Stimulated activated CD4-positive, alpha-beta T cell treated with anti-CD3 and anti-CD28 coated beads, Interleukin-15, amount 100 ng/mL, for 48 hours (primary cell): ENCODE measurements around the gene CEBPA.

Experiments
- DNase-seq, 2 donors: peaks; one replicate each; pipeline ENCODE4 v3.0.0-alpha.2; 2020; ENCODE audit warnings: low read depth in 2 of 2

CEBPA gene

DNA sequence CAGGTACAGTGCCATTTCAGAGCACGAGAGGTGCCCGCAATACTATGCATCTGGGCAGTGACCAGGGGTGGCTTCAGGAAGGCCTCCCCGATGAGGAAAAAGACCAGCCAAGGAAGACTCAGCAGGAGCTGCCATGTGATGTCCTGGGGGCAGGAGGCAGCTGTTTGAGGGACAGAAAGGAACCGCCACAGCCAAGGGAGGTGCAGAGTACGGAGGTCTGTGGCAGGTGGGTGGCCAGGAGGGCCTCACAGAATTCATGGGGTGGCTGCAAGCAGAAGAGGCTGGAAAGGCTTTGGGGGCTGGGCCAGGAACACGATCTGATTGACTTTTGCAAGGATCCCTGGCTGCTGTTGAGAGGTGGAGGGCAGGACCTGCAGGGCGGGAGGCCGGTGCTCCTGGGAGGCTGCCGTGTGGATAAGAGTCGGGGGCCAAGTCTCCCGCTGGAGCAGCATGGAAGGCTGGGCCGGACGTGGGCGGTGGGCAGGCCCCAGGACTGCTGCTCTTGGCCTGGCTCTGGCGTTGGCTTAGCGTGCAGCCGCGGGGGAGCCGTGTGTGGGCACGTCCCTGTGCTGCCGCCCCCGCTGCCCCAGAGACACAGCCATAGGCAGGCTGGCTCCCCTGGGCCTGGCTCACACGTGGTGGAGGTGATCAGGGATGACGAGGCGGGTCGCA is 29.1 kb downstream of the CEBPA start:
- DNase-seq: no peak

DNA sequence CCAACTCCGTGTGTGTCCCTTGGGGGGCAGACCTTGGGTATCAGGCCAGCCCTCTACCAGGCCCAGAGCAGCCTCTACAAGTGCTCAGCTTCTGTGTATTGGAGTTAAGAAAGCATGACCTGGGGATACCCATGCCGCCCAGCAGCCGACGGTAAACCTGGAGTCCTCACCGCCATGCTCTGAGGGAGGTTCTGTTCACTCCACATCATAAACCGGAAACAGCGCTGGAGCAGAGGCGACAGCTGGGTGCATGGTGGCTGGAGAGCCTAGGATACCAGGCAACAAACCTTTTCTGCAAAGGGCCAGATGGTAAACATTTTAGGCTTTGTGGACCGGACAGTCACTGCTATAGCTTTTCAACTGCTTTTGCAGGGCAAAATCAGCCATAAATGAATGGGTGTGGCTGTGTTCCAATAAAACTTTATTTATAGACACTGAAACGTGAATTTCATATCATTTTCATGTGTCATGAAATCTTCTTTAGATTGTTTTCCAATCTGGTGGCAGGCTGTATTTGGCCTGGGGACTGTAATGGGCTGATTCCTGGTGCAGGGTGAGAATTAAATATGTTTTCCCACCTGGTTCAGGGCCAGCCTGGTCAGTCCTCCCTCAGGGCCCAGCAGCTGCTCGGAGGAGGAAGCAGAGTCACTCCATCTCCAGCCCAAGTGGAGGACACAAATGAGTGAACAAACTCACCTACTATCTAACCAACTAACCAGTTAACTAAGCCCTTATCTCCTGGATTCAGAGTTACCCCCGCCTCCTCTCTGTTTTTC is 30.9 kb downstream of the CEBPA start:
- DNase-seq: no peak

DNA sequence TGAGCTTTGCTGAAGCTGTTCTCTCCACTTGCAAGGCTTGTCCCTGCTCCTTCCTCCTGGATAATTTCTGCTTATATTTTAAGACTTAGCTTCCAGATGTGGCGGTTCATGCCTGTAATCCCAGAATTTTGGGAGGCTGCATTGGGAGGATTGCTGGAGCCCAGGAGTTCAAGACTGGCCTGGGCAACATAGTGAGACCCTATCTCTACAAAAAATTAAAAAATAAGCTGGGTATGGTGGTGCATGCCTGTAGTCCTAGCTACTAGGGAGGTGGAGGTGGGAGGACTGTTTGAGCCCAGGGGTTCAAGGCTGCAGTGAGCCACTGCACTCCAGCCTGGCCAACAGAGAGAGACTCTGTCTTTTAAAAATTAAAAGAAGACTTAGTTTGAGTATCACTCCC is 31.6 kb downstream of the CEBPA start:
- no peak for DNase-seq

DNA sequence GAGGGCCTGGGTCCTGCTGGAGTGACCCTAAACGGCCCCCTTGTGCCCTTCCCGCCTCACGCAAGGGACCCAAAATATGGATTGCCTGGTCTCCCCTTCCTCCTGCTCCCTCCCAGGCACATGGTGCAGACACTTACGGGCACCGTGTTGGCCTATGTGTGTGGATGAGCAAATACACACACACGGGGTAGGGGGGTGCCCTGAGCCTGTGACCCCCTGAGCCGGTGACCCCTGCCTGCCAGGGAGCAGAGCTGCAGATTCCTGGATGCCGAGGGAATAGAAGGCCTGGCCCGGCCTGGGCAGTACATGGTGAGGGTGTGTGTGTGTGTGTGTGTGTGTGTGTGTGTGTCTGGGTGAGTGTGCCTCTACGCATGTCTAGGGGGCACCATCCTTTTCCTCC is 33.3 kb downstream of the CEBPA start:
- no peak for DNase-seq

DNA sequence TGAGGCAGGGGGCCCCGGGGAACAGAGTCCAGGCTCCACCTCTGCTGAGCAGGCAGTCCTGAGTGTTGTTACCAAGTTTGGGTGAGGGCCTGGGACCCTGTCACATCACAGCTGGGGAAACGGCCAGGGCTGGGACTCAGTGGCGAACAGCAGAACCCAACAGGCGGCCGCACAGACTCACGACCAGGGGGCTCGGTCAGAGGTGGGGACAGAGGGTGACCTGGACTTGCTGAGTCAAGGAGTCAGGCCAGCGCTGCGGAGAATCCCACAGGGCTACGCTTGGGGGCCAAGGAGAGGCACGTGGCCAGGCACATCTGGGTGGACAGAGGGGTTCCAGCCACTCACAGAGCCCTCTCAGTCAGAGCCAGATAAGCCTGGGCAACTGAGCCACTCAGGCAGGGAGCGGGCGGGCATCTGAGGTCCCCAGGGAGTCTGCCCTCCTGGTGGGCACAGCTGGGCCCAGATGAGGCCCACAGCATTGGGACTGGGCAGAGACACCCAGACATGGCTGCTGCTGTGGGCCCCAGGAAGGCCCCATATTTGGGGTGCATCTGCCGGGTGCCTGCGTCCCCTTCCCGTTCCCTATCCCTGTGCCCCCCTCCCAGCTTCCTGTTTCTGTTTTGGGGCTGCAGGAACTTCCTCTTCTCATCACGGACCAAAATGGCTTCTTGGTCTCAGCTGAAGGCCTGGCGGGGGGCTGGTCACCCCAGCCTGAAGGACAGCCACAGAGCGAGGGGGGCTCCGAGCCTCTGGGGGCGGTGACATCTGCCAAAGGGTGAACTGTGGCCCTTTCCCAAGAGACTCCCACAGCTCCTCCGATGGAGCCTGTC is 34.0 kb downstream of the CEBPA start:
- DNase-seq: no peak

DNA sequence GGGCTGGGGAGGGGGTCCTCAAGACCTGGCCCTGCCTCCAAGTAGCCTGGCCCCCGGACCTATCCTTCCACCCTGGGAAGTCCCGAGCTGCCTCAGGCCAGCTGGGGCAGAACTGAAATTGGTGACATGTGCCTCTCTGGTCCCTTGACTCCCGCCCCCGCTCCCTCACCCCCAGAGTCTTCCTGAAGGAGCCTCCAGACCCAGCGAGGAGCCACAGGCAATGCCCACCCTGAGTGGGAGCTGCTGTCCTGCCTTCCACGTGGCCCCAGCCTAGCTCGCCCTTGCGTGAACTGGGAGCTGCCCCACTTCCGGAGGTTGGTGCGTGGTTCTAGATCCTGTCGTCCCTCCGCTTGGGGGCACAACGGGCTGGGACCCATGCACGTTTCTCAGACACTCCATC is 34.6 kb downstream of the CEBPA start:
- no peak for DNase-seq

DNA sequence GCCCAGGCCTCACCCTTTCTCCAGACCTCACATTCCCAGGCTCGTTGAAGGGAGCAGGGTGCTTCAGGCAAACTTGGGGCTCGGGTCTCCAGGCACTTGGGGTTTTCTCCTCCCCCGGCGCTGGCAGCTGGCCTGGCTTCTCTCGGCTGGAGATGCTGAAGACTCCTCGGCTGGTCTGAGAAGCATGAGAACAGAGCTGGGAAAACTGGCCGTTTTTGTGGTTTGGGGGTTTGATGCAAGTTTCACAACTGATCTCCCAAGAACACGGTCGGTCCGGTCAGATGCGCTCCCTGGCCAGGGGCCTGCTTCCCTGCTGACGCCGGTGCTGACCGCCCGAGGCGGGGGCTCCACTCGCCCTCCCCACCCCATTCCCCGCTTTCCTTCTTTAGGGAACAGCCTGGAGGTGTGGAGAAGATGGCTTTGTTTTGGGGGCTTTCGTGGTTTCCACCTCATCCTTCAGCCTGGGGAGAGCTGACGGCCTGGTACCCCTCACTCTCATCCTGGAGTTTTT is 35.3 kb downstream of the CEBPA start:
- DNase-seq: no peak

DNA sequence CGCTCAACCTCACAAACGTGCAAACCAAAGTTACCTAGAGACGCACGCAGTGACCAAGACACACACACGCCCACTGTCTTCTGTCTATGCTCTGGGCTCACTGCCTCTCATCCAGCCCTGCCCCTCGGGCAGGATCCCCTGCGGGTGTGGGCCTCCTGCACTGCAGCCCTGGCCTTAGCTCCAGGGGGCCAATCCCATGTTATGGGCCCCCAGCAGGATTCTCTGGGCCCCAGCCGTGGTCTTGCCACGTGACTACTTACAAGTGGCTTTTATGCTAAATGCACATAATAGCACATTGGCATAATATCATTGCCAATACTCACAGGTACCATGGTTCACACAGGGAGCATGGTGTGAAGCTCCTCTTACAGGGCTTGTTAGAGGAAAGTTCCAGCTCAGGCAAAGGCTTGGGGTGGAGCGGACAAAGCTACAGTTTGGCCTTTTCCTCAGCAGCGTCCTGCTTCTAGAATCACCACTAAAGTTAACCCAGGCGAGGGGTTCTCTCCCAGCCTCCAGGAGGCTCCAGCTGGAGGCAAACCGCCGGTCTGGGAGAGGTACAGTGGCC is 37.4 kb downstream of the CEBPA start:
- no peak for DNase-seq

DNA sequence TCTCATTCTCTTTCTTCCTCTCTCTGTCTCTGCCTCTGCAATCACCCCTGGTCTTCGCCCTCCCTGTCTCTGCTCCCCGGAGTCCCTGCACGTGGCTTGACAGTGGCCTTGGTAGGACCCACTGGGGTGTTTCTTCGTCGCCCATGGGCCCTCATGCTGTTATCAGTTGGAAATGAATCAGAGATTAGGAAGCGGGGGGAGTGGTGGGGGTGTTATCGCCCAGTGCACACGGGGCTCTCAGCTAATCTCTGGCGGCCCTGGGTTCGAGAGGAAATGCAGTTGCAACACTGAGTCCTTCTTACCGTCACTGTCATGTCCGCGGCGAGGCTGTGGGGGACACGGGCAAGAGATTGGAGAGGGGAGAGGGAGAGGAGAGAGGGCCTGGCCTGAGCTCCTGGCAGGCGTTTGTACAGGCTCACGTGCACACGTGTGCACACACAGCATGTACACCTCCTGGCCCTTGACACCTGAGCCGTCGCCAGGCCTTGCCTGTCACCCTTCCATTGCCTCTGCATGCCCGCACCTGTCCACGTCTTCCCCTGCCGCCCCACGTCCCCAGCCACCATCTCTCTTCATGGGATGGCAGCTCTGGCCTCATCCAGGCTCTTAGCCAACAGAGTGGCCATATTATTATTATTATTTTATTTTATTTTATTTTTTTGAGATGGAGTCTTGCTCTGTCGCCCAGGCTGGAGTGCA is 38.9 kb downstream of the CEBPA start:
- DNase-seq: no peak

DNA sequence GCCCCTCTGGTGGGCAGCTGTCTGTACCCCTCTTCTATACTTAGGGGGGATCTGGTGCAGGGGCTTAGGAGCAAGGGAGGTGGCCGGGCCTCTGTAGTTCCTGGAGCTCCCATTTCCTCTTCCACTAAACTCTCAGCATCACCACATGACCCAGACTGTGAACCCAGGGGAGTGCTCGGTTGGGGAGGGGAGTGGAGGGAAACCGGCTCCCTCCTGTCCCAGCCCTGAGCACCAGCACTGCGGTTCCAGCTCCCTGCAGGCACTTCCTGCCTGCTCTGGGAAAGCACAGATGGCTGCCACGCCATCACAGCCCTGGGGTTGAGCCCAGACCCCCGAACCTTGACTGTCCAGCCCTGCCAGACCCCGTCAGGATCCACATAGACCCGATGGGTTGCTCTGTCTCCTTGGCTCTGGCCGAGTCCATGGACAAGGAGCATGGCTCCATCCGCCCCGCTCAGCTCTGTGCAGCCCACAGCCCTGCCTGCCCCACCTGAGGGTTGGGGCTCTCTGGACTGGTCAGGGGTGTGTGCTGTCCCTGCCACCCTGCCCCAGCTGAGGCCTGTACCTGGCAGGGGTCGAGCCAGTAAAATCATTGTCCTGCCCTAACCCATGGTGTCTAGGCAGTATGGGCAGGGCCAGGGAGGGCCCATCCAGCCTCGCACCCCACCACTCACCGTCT is 40.7 kb downstream of the CEBPA start:
- no peak for DNase-seq

DNA sequence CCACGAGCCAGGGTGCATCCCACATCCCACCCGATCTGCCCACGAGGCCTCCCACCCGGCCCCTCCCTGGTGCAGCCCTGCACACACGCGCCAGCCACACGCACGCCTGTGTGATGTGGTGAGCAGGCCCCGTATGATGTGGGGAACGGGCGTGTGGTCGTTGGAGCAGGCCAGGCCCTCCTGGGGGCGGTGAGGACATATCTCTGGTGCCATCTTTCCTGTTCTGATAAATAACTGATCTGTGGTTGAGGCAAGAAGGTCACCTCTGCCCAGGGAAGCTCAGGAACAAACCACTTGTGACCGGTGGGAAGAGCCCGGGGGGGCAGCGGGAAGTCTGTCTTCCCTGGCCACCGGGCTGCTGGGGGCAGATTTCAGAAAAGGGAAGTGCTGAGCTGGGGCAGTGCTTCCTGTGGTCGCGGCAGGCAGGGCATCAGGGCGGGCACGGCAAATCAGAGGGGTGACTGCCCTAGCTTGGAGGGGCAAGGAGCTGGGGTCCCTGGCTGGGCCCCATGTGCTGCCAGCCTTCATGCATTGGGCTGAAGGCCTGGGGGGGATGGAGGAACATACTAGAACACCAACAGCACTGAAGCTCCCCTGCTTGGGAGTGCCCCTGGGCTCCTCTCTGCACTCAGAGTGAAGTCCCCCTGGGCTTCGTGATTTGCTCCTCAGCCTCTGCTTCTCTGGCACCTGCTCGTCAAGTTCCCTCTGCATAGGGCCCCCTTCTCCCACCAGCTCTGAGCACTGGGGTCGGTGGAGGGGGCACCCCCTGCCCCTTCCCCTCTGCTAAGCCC is 41.5 kb downstream of the CEBPA start:
- DNase-seq: no peak

DNA sequence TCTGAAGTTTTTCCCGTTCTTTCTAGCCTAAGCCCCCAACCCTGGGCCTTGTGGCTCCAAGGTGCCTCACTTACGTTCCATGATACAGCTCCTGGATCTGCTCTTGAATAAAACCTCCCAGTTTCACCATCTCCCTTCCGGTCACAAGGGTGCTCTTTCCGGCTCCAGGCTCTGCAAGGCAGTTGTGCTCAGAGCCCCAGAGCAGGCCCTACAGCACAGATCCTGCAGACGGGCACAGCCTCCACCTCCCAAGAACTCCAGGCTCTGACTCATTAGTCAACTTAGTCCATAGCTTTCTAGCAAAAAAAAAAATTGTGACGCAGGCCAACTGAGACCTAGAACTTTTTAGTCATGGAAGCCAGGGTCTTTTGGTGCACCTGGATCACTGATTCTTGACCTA is 42.8 kb downstream of the CEBPA start:
- no peak for DNase-seq

DNA sequence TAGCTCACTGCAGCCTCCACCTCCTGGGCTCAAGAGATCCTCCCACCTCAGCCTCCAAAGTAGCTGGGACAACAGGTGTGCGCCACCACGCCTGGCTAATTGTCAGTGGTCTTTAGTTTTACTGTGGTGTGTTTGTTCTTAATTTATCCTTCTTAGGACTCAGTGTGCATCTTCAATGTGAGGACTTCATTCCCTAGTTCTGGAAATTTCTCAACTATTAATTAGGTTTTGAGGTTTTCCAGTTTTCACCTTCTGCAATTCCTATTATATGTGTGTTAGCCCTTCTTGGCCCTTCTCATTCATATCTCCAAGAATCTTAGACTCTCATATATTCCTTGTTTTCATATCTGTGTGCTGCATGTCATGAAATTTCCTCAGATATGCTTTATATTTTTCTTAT is 44.5 kb downstream of the CEBPA start:
- DNase-seq: no peak

DNA sequence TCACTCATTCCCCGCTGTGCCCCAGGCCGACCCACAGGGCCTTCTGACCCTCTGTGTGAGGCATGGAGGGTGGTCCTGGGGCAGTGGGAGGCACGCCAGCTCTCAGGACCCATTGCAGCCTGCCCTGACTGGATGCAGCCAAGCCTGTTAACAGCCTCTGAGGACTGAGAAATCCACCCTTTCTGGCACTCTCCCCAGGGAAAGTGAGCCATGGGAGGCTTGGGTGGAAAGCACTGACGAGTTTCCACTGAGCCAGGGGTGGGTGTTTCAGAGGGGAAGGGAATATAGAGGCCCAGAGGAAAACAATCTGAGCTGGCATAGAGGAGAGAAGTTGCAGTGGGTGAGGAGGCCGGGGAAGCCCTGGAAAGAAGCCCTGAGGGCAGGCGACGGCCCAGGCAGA is 46.1 kb downstream of the CEBPA start:
- DNase-seq: no peak

DNA sequence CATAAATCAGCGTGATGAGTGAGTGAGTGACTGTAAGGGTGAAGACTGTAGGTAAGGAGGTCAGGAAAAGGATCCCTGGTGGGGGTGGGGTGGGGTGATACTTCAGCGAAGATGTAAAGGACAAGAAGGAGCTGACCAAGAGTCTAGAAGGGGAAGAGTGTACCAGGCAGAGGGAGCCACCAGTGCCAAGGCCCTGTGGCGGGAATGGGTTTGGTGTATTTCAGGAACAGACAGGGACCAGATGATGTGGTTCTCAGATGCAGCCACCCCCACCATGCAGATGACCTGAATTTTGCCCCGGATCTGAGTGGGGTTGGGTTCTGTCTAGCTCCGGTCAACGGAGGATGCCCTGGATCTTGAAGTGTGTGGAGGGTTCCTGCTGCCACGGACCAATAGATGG is 46.6 kb downstream of the CEBPA start:
- DNase-seq: no peak

DNA sequence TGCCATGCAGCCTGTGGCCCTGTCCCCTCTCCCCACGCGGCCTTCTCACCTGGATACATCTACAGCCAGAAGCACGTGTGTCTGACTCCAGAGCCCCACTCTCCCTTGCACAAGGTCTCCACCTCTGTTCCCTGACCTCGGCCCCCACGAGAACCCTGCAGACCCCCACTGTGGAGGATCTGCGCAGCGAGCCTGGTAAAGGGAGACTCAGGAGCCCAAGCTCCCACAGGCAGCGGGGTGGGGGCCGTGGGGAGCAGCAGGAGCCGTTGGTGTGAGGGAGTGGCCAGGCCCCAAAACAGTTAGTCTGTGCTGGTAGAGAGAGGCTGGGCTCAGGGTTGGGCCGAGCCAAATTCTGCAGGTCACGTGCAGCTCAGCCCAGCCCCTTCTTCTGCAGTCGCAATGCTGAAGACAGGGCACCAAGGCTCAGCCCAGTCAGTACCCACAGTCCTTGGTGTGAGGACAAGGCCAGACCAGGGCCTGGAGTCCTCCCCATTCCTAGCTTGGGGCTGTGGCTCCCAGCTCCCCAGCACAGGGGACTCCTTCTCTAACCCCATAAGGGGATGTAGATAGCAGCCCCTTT is 48.0 kb downstream of the CEBPA start:
- no peak for DNase-seq

DNA sequence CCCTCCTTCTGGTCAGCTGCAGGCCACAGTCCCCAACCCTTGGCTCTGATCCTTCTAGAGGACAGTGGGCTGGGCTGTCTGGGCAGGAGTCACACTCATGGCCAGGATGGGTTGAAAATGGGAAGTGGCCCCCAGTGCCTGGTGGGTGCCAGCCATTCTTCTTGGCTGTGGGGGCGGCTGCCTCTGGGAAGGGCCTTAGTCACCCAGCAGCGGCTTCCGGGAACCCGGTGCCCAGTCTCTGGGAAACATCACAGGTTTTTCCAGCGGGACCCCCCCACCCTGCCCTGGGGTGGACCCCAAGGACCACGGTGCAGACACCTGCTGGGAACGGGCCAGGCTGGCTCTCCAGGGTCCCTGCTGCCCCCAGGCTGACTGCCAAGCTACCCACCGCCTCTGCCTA is 49.4 kb downstream of the CEBPA start:
- DNase-seq: no peak

DNA sequence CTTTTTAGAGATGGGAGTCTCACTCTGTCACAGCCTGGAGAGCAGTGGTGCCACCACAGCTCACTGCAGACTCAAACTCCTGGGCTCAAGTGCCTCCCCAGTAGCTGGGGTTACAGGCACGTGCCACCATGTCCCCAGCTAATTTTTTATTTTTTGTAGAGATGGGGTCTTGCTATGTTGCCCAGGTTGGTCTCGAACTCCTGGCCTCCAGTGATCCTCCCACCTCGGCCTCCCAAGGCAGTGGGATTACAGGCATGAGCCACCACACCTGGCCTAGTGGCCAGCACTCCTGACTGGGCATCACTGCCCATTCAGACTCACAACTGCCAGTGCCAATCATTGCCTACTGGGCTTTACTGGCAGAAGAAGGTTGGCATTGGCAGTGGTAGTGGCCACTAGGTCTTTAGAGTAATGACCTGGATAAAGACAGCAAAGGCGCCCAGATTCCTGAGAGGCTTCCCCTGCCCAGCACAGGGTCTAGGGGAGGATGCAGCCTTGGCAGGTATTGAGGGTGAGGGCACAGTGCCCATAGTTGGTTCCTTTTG is 49.8 kb downstream of the CEBPA start:
- no peak for DNase-seq

DNA sequence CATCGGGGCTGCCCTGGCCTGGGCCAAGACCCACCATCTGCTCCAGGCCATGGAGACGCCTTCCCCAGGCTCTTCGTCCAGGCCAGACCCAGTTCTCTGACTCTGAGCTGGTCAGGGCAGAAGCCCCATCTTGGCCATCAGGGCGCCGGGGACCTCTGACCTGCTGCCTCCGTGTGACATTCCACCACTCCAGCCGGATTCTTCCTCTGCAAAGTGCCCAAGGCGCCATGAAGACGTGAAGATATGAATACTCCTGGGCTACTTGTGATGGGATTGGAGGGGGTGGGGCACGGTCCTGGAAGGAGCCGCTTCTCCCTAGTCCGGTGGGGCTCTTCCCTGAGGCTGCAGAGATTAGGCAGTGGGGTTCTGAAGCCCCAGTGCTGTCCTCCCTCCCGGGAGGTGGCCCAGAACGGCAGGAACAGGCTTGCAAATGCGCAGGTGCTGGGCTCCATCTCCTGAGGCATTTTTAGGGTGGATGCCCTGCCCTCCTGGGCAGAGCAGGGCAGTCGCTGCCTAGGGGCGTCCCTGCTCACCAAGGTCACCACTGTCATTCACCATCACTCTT is 50.7 kb downstream of the CEBPA start:
- no peak for DNase-seq
